Right ventricle myocardium inferior (tissue), 1 donor: ENCODE data around the gene MTMR11. TPM values are rescaled to one million over a fixed set of nuclear protein-coding genes. Genes with fewer than 3 reads are reported as not detected.
"Not testable (repeated sequence)": the region's sequence is repeated elsewhere in the genome, so short reads cannot be mapped to it uniquely, and the experiment has no call there.

ENCODE experiments used
- ATAC-seq: fragments of 200-7000 bp; cut with Tn5 transposase; one replicate; pipeline ENCODE4 v1.9.1; 2020; ENCODE audit warnings: mild to moderate bottlenecking, moderate library complexity
- DNase-seq: peaks from one replicate; pipeline ENCODE4 v3.0.0; 2021; ENCODE audit errors: missing footprints
- intact Hi-C: fragments of 100-400 bp; cut with DNase I; formaldehyde crosslinking; loops from one replicate; pipeline ENCODE4 v1.11.0; 2022
- total RNA-seq: library from RNA; stranded (reverse); fragmentation: NEBNext Ultra II Directional; extraction: Animal tissue kit (Norgen Biotek cat#: 25700); gene quantifications from one replicate; pipeline ENCODE4 v1.2.1, GENCODE V29; 2021
- donor health status: DM: no; HTN: yes; CAD: no; lungs with severe emphysema.

MTMR11 gene
- total RNA-seq, 1 donor from 2014 or later: 3.5 TPM

GRCh38 chr1:149915429-149916192, 21.1 kb downstream of the MTMR11 start:
- no peak for ATAC-seq
- intact Hi-C loops: no loop called here
- no peak for DNase-seq

GRCh38 chr1:149914545-149914944, 22.1 kb downstream of the MTMR11 start:
- no peak for DNase-seq
- no peak for ATAC-seq
- intact Hi-C loops: no loop called here

- intact Hi-C loops: no loop called here
Observed at GRCh38 chr1:149906570-149907075, 30.1 kb downstream of the MTMR11 start.

DNA sequence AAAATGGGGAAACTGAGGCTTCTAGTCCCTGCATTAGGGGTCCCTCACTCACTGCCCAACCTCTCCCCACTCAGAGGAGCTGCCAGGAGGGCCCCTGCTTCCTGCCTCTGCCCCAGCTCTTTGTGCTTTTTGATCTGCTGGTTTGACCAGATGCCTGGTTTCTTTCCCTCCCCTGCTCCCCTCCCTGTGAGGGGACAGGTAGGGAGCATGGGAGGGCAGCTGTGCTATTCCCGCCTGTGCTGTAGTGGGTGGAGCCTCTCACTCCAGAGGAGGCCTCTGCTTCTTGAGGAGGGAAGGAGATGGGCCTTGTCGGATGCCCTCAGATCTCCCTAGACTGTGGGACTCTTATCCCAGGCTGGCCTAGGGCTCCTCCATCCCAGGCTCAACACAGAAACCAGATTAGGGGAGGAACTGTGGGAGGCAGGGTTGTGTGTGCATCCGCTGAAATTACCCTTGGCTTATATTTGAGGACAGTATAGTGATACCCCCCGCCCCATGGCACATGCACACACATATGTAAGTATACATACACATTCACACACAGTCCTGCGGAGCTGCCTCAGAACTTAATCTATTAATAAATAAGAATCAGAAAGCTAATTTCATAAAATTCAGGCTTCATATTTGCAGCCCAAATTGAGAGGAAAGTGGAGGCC, 32.7 kb downstream of the MTMR11 start:
- ATAC-seq: no peak
- DNase-seq: no peak
- intact Hi-C loops: no loop called here

More at GRCh38 chr1:149906570-149907075, 30.1 kb downstream of the MTMR11 start:
- ATAC-seq (no peak), DNase-seq (no peak)

DNA sequence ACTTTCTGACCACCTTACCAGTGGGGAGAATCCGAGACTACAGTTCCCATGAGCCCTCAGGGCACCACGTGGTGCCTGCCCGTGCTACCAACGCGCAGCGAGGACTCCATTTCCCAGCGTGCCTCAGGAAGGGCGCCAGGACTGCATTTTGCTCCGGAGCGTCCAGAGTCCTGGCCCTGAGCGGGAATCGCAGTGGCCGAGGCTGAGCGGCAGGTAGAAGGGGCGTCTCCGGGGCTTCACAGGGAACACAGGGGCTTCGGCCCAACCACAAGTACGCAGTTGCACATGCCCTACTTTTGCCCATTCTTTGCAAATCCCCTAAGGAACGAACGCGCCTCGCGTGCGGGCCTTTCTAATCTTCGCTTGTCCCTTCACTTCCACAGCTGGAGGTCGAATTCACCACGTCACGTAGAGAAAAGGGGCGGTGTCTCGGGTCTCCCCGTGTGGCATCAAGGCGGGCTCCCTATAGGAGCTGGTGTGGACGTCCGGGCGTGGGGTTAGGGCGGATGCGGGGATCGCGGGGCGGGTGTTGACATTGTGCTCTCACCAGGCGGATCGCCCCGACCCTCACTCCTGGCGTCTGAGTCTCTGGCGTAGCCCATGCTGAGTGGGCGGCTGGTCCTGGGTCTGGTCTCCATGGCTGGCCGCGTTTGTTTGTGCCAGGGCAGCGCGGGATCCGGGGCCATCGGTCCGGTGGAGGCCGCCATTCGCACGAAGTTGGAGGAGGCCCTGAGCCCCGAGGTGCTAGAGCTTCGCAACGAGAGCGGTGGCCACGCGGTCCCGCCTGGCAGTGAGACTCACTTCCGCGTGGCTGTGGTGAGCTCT, 37.0 kb downstream of the MTMR11 start, which contains the start of gene BOLA1:
Gene BOLA1, plus strand, starts transcription at position 109 of the 825 bp plus-strand sequence. Its CDS starts 492 bp downstream, at position 601.
- intact Hi-C loops: no loop called here
- ATAC-seq (peak; percentile 99), DNase-seq (peak; percentile 96)

GRCh38 chr1:149896575-149896974, 40.1 kb downstream of the MTMR11 start:
- DNase-seq (no peak), ATAC-seq (no peak)
- intact Hi-C loops: no loop called here

DNA sequence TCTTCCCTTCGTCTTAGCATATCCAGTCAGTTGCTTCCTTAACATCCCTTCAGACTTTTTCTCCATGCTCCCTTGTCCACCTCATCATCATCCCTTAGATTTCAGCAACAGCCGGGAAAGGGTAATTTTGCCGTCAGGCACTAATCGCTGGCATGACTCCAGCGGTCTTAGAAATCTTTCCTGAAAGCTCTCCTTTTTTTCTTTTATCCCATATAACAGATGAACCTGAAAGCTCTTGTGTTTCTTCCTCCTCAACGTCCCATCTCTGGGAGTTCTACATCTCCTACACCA, 47.7 kb downstream of the MTMR11 start:
- ATAC-seq (no peak), DNase-seq (no peak)
- intact Hi-C loops: loop anchor here (1.0 kb wide), 1 partner anchor 39 kb away; no protein-coding TSS in a partner anchor

- intact Hi-C loops: loop anchor here (1.0 kb wide), 1 partner anchor 40 kb away; no protein-coding TSS in a partner anchor
- ATAC-seq (peak; percentile 46), DNase-seq (peak; percentile 79)
Observed at GRCh38 chr1:149888247-149888998, 48.3 kb downstream of the MTMR11 start.

DNA sequence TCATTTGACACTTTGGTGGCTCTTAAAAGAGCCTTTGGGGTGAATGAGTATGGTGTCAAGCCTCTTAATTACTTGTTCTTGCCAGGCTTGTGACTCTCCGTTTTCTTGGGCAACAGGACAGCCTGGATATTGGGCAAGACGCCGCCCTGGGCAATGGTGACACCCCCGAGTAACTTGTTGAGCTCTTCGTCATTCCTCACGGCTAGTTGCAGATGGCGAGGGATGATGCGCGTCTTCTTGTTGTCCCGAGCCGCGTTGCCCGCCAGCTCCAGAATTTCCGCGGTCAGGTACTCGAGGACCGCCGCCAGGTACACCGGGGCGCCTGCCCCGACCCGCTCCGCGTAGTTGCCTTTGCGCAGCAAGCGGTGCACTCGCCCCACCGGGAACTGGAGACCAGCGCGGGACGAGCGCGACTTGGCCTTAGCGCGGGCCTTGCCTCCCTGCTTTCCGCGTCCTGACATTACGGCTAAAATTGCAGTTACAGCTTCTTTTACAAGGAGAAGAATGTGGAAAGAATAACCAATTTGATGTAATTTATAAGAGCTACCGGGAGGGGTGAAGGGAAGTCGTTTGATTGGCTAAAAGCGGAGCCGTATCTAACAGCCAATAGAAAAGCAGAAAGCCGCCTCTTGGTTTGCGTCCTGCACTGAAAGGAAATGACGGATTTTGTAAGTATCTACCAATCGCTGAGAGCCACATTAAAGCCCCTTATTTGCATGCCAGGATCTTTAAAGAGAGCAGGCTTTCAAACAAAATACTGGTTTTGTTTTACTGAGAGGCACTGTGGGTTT, 49.0 kb downstream of the MTMR11 start:
- ATAC-seq (peak; percentile 80), DNase-seq (peak; percentile 86)
- intact Hi-C loops: loop anchor here (1.0 kb wide), 1 partner anchor 41 kb away; no protein-coding TSS in a partner anchor

- intact Hi-C loops, ATAC-seq, DNase-seq: not testable (repeated sequence)
Observed at GRCh38 chr1:149887196-149887455, 49.6 kb downstream of the MTMR11 start.

DNA sequence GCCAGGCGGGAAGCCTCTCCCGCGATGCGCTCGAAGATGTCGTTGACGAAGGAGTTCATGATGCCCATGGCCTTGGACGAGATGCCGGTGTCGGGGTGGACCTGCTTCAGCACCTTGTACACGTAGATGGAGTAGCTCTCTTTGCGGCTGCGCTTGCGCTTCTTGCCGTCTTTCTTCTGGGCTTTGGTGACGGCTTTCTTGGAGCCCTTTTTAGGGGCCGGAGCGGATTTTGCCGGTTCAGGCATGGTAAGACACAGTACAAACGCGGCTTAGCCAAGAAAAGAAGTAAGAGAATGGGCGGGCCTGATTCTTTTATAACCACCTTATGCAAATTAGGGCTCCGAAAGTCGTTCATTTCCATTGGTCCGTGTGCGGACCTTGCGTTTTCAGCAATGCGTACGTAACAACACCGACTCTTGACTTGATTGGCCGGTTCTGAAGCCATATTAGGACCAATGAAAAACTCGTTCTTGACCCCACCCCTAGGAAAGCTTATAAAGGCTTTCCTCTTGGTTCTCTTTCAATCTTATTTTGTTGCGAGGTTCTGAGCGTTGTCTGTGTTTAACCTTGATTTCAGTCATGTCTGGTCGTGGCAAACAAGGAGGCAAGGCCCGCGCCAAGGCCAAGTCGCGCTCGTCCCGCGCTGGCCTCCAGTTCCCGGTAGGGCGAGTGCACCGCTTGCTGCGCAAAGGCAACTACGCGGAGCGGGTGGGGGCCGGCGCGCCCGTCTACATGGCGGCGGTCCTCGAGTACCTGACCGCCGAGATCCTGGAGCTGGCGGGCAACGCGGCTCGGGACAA, 50.1 kb downstream of the MTMR11 start:
- peak; percentile 89 for ATAC-seq
- intact Hi-C loops: no loop called here
- DNase-seq: peak; percentile 87

GRCh38 chr1:149886121-149886395, 50.6 kb downstream of the MTMR11 start:
- peak; percentile 69 for DNase-seq
- intact Hi-C loops, ATAC-seq: not testable (repeated sequence)

DNA sequence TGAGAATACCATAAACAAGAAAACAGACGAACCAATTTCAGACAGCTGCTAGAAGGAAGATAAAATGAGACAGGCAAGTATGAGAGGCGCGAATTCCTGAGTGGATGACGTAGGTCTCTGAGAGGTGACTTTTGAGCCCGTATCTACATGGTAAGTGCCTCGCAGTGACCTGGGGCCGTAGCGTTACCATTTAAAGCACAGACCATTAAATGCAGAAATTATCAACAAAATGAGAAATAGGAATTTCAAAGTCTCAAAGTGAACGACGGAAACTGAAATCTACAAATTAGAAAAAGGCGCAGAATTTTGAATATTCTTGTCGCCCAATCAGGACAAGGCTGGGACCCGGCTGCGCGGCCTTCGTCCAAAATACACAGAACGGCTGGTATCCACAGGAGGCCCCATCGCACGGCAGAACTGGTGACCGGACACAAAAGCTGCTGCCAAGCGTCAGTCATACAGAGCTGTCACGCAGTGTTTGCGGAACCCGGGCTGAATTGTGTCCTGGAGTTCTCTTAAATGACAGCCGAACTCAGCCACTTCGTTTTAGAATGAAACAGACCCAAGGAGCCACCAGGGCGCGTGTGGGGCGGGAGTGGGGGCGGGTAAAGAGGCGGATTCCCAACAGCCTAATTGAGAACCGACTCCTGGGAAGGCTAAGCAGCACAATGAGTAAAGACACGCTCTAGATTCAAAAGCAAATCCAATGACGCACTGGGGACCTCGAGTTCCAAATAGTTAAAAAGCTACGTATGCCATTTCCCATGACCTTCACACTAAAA, 51.1 kb downstream of the MTMR11 start:
- DNase-seq: peak; percentile 95
- intact Hi-C loops: no loop called here

DNA sequence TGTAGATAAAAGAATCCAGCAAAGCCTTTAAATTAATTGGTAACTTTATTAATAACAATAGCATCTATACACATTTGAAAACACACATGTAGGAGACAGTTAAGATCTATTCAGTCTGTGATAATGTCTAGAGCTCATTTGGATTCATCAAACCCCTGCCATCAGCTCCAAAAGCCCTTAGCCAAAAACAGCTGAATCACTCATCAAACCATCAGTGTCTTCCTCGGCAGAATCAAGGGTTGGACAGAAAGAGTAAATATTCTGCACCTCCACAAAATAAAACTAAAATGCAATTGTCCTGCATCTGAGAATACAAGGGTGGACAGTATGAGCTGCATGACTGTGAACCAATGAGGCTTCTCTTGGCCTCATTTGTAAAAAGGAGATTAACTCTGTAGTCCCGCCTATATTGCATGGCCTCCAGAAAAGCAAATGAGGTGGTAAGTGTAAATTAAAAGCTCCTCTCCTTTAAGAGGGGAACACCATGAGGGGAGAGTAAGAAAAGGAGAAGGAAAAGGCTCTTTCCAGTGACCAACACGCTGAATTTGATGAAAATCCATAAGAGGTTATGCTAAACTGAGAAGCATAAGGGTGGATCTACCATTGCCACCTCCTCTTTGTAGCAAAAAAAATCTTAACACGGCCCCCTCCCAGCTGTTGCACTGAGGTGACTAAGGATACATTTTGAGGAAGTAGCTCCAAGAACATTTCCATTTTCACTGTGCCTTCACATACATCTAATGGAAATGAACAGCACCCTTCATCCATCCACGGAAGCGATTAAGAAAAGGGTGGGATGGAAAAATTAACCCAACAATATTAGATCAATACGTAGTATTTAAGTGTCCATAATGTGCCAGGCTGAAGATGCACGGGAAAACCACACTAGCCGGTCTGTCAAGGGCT, 52.0 kb downstream of the MTMR11 start:
- no peak for DNase-seq
- intact Hi-C loops: no loop called here
- ATAC-seq: no peak

More for the DNA sequence above, 51.1 kb downstream of the MTMR11 start:
- ATAC-seq: peak; percentile 67

DNA sequence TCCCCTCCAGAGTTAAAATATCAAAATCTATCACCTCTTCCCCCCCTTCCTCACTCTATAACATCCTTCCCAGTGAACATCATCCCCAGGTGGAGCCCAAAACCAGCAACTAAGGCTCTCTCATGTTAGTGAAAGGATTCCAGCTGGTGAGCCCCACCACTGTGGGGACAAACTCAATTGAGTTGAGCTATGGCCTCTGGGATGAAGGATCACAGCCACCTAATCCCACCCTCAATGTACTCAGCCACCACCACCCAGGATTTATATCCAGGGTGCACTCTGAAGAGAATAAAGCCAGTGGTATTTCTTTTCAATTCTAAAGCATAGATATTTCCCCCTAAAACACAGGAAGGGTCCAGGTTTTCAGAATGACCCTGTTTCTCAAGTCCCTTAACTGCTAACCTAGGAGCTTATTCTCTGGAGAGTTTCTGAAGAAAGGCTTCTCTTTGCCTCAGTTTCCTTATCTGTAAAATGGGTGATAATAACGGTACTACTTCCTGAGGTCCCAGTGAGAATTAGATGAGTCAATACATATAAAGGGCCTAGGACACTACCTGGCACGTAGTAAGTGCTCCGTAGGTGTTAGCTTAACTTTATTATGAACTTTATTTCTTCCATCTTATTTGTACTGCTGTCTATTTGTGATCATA, 53.0 kb downstream of the MTMR11 start:
- no peak for ATAC-seq
- DNase-seq: no peak
- intact Hi-C loops: no loop called here
